ENCODE results near the gene DRAM1.

GRCh38 chr12:101838628-101839323 is 38.6 kb upstream of the DRAM1 start:
- TF ChIP-seq, protein P1, sequence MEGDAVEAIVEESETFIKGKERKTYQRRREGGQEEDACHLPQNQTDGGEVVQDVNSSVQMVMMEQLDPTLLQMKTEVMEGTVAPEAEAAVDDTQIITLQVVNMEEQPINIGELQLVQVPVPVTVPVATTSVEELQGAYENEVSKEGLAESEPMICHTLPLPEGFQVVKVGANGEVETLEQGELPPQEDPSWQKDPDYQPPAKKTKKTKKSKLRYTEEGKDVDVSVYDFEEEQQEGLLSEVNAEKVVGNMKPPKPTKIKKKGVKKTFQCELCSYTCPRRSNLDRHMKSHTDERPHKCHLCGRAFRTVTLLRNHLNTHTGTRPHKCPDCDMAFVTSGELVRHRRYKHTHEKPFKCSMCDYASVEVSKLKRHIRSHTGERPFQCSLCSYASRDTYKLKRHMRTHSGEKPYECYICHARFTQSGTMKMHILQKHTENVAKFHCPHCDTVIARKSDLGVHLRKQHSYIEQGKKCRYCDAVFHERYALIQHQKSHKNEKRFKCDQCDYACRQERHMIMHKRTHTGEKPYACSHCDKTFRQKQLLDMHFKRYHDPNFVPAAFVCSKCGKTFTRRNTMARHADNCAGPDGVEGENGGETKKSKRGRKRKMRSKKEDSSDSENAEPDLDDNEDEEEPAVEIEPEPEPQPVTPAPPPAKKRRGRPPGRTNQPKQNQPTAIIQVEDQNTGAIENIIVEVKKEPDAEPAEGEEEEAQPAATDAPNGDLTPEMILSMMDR (IDR thresholded peaks at IDR 0.05) = no peak
- no peak for TF ChIP-seq EP300 (IDR thresholded peaks at IDR 0.05)
